Measurements from ENCODE around the gene WDFY4. TPM values are rescaled to one million over a fixed set of nuclear protein-coding genes. Genes with fewer than 3 reads are reported as not detected.

WDFY4 gene
- total RNA-seq, 6 experiments from 2014 or later, result not detected

DNA sequence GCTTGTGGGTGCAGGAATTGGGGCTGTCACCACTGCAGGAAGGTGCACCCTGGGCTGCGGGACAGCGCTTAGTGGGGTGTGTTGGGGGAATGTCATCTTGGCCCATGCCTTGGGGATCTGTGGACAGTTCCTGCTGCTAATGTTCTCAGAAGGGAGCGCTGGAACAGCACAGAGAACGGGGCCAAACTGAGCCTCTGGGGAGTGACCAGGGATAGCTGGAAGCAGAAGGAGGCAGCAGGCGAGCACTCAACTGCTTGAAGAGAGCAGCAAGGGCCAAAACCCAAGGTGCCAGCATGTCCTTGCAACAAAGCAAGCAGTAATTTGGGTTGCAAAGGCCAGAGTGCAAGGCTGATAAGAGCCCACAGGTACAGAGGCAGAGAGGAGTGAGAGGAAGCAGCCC lies 31.3 kb upstream of the WDFY4 start:
- DNase-seq, result no peak
- Mint-ChIP-seq H3K36me3 (ENCODE audit: low read depth) (peaks cover 18% of the 10 kb centered on the region), H3K4me1 (ENCODE audit: low read depth) (peaks cover 62% of the 10 kb centered on the region), H3K4me3 (peak overlapping the region; percentile 4; the same call in 1 of the 2 replicates), H3K27me3 (ENCODE audit: insufficient read depth) (no peaks in the 10 kb centered on the region), H3K27ac (no peak overlapping the region), H3K9me3 (no peaks in the 10 kb centered on the region)
- TF ChIP-seq, protein P1, sequence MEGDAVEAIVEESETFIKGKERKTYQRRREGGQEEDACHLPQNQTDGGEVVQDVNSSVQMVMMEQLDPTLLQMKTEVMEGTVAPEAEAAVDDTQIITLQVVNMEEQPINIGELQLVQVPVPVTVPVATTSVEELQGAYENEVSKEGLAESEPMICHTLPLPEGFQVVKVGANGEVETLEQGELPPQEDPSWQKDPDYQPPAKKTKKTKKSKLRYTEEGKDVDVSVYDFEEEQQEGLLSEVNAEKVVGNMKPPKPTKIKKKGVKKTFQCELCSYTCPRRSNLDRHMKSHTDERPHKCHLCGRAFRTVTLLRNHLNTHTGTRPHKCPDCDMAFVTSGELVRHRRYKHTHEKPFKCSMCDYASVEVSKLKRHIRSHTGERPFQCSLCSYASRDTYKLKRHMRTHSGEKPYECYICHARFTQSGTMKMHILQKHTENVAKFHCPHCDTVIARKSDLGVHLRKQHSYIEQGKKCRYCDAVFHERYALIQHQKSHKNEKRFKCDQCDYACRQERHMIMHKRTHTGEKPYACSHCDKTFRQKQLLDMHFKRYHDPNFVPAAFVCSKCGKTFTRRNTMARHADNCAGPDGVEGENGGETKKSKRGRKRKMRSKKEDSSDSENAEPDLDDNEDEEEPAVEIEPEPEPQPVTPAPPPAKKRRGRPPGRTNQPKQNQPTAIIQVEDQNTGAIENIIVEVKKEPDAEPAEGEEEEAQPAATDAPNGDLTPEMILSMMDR (IDR thresholded peaks at IDR 0.05), result no peak

DNA sequence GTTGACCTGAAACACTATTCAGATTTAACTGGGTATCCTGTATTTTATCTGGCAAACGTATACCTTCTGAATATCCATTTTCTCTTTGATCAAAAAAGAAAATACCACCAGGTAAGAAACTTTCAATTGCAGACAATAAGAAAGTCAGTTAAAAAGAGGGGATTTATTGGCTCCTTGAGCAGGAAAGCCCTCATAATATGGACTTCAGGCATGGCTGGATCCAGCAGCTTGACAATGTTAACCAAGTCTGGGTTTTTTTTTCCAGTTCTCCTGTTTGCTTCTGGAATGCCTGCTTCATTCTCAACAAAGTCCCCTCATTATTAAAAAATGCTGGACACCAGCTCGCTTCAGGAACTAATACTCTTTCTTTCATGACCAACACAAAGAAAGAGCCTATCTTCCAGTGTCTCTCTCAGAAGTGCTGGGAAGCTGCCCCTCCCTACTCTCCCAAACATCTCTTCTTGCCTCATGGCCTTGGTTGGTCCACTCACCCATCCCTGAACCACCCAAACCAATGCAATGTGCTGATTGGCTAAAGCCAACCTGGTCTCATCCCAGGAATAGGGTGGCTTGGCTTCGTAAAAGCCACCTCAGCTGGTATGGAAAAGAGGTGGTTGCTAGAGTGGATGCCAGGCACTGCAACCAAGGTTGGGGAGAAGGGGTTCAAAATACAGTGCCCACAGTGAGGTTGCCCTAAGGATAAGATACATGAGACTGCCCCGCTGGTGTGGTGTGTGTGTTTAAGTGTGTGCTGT lies 30.6 kb upstream of the WDFY4 start:
- peaks cover 15% of the 10 kb centered on the region for H3K36me3 Mint-ChIP-seq (ENCODE audit: low read depth)
- peak overlapping the region; percentile 88 for H3K4me3 Mint-ChIP-seq
- no peaks in the 10 kb centered on the region for H3K27me3 Mint-ChIP-seq (ENCODE audit: insufficient read depth)
- TF ChIP-seq, protein P1 (IDR thresholded peaks at IDR 0.05), result no peak
- no peak for DNase-seq
- H3K9me3 Mint-ChIP-seq, result no peaks in the 10 kb centered on the region
- peaks cover 63% of the 10 kb centered on the region for H3K4me1 Mint-ChIP-seq (ENCODE audit: low read depth)
- peak overlapping the region; percentile 89 for H3K27ac Mint-ChIP-seq

DNA sequence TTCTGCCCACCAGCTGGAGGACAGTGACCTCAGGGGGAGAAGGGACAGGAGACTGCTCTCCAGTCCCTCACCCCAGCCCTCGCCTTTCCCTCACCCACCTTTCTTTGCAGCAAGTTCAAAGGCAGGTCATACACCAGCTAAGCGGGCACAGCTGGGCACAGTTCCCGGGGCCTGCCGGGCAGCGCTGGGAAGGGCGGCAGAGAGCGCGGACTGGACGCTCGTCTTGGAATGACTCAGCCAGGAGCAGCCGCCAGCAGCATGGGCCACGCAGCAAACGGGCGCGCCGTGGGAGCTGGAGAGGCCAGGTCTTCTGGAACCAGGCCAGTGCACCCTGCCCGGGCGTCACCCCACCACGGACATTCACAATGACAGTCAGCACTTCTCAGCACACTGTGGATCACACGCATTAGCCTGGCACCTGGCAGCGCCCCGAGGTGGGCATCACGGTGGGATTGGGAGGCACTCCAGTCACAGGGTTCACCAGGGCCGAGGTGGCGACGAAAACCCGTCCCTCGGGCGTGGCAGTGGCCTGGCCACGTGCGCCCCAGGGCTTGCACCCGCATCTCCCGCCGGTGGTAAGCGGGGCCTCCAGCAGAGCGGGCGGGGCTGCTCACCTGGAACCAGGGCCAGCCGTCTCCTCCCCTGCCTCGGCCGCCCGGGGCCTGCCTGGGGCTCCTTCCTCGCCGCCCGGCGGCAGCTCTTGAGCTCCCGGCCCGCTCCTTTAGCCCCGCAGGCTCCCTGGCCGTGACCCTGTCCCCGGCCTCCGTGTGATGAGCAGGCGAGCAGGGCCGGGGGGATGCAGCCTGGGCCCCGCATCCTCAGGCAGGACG lies 29.0 kb upstream of the WDFY4 start:
- H3K4me3 Mint-ChIP-seq, result peak overlapping the region; percentile 88
- H3K9me3 Mint-ChIP-seq, result no peaks in the 10 kb centered on the region
- no peaks in the 10 kb centered on the region for H3K27me3 Mint-ChIP-seq (ENCODE audit: insufficient read depth)
- H3K27ac Mint-ChIP-seq, result peak overlapping the region; percentile 89
- DNase-seq, result peak; percentile 68
- peaks cover 11% of the 10 kb centered on the region for H3K36me3 Mint-ChIP-seq (ENCODE audit: low read depth)
- TF ChIP-seq, protein P1 (IDR thresholded peaks at IDR 0.05), result no peak
- H3K4me1 Mint-ChIP-seq (ENCODE audit: low read depth), result peaks cover 52% of the 10 kb centered on the region

DNA sequence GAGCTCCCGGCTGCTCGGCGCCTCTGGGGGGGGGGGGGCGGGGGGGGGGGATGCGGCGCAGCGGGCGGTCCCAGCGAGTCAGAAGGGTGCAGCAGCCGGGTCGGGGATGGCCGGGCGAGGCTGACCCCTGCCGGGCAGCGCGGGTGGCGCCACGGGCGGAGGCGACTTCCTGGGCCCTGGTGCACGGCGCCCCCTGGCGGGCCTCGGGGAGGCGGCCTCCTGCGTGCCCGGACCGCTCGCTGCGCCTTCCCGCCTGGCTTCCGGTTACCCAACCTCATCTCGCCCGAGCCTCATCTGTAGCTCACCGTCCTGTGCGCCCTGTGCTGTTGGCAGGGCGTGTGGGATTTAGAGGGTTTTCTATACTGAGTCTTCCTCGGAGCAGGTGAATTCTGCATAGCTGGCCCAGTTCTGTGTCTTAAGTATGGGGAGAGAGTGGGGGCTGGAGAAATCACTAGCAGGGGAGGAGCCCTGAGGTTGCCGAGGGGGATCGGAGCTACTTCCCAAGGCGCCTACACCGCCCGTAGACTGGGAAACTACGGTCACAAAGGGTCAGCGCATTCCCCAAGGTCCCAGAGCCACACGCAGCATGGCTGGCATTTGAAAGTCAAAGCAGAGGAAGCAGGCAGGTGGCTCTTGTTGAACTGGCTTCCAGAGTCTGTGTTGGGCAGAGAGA lies 28.3 kb upstream of the WDFY4 start:
- H3K9me3 Mint-ChIP-seq, result no peaks in the 10 kb centered on the region
- TF ChIP-seq, protein P1 (IDR thresholded peaks at IDR 0.05), result peak; percentile 100
- peaks cover 11% of the 10 kb centered on the region for H3K36me3 Mint-ChIP-seq (ENCODE audit: low read depth)
- peak overlapping the region; percentile 79 for H3K27ac Mint-ChIP-seq
- peak; percentile 83 for DNase-seq
- peak overlapping the region; percentile 88 for H3K4me3 Mint-ChIP-seq
- H3K27me3 Mint-ChIP-seq (ENCODE audit: insufficient read depth), result peaks cover 1% of the 10 kb centered on the region; the same call in 1 of the 2 replicates
- H3K4me1 Mint-ChIP-seq (ENCODE audit: low read depth), result peaks cover 49% of the 10 kb centered on the region

DNA sequence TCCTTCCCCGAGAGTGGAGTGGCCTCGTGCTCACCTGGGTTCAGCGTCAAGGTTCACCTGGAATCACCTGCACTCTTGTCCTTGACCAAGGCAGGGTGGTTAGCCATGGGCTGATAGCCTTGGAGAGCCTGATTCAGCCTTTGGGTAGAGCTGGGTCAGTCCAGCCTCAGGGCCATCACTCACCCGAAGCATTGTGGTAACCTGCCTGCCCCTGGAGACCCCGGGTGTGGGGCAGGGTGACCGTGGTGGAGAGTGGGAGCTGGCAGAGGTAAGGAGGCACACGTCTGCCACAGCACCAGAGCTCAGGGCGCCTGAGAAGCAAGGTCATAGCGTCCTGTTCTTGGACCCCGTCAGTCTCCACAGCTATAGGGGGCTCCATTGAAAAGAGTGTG lies 27.8 kb upstream of the WDFY4 start:
- no peaks in the 10 kb centered on the region for H3K9me3 Mint-ChIP-seq
- peak overlapping the region; percentile 88 for H3K4me3 Mint-ChIP-seq
- H3K4me1 Mint-ChIP-seq (ENCODE audit: low read depth), result peaks cover 44% of the 10 kb centered on the region
- no peak for DNase-seq
- H3K27me3 Mint-ChIP-seq (ENCODE audit: insufficient read depth), result peaks cover 6% of the 10 kb centered on the region; the same call in 1 of the 2 replicates
- no peak overlapping the region for H3K27ac Mint-ChIP-seq
- TF ChIP-seq, protein P1 (IDR thresholded peaks at IDR 0.05), result no peak
- H3K36me3 Mint-ChIP-seq (ENCODE audit: low read depth), result peaks cover 11% of the 10 kb centered on the region
